Ovary (tissue), 3 donors: ENCODE measurements around the gene RPL10.

Source experiments
- EP300 ChIP-seq: sonication (generic); formaldehyde crosslinking; IDR thresholded peaks from one replicate; pipeline ENCODE4 v1.6.1; 2017; ENCODE audit warnings: antibody characterized with exemption
- POLR2A ChIP-seq: fragments of 450-650 bp; IDR thresholded peaks from one replicate; pipeline ENCODE4 v1.6.1; 2017; ENCODE audit warnings: antibody characterized with exemption, mild to moderate bottlenecking, moderate library complexity
- TF ChIP-seq, protein P1 (sequence below), 3 donors: fragments of 450-650 bp in 2 of 3; fragments of 200-600 bp in 1 of 3; IDR thresholded peaks; one replicate each; pipeline versions ENCODE4 v1.5.1 to v1.8.0; 2016 to 2022; ENCODE audit warnings: antibody characterized with exemption in 3 of 3, mild to moderate bottlenecking in 1 of 3
- donor health status: DM: no; HTN: no; CAD: no.

- TF ChIP-seq, protein P1, sequence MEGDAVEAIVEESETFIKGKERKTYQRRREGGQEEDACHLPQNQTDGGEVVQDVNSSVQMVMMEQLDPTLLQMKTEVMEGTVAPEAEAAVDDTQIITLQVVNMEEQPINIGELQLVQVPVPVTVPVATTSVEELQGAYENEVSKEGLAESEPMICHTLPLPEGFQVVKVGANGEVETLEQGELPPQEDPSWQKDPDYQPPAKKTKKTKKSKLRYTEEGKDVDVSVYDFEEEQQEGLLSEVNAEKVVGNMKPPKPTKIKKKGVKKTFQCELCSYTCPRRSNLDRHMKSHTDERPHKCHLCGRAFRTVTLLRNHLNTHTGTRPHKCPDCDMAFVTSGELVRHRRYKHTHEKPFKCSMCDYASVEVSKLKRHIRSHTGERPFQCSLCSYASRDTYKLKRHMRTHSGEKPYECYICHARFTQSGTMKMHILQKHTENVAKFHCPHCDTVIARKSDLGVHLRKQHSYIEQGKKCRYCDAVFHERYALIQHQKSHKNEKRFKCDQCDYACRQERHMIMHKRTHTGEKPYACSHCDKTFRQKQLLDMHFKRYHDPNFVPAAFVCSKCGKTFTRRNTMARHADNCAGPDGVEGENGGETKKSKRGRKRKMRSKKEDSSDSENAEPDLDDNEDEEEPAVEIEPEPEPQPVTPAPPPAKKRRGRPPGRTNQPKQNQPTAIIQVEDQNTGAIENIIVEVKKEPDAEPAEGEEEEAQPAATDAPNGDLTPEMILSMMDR (IDR thresholded peaks at IDR 0.05): no peak
- TF ChIP-seq POLR2A (no peak), EP300 (no peak)
Observed at GRCh38 chrX:154367474-154368308, 30.5 kb upstream of the RPL10 start.
